IMR-90 (cell line): Measurements from ENCODE around the gene CCDC28B. TPM values are rescaled to one million over a fixed set of nuclear protein-coding genes. Genes with fewer than 3 reads are reported as not detected.

Source experiments
- ATAC-seq: fragments of 200-7000 bp; cut with Tn5 transposase; 2 replicates; pipeline ENCODE4 v1.9.1; 2020; ENCODE audit warnings: low read depth, mild to moderate bottlenecking, moderate library complexity
- BruUV-seq: library from RNA; stranded (reverse); fragments of 400-500 nt; replicated peaks from 2 replicates; lab custom pipeline; 2021; lab: Mats Ljungman, UMichigan
- CTCF ChIA-PET: fragments of 300-600 bp; formaldehyde crosslinking; extraction: SDS; loops from one replicate; lab custom pipeline; 2021; ENCODE audit warnings: antibody characterized with exemption; lab: Yijun Ruan, JAX
- POLR2A ChIA-PET: fragments of 300-600 bp; sonication (Branson Sonifier 250); formaldehyde crosslinking; loops from one replicate; lab custom pipeline; 2022; ENCODE audit warnings: antibody characterized with exemption; ENCODE audit not compliant: unreplicated experiment; lab: Charles Lee
- DNase-seq: peaks from one replicate; pipeline ENCODE4 v3.0.0; 2013
- H2AFZ ChIP-seq: replicated peaks from 2 replicates; pipeline ENCODE3; 2013; ENCODE audit warnings: low read length, mild to moderate bottlenecking; ENCODE audit not compliant: poor library complexity
- H2AK5ac ChIP-seq: 2 replicates; pipeline ENCODE4 v1.6.1; 2013; ENCODE audit warnings: low read depth, low read length, inconsistent platforms
- H2AK9ac ChIP-seq: replicated peaks from 2 replicates; pipeline ENCODE3; 2013; ENCODE audit warnings: mild to moderate bottlenecking, low read depth, low read length, moderate library complexity; ENCODE audit not compliant: poor library complexity
- H2BK120ac ChIP-seq: 2 replicates; pipeline ENCODE4 v1.6.1; 2013; ENCODE audit warnings: low read depth, low read length, inconsistent platforms
- H2BK15ac ChIP-seq: 3 replicates; pipeline ENCODE4 v1.6.1; 2013; ENCODE audit warnings: low read depth, low read length, inconsistent platforms
- H2BK20ac ChIP-seq: 2 replicates; pipeline ENCODE4 v1.6.1; 2013; ENCODE audit warnings: low read depth, mild to moderate bottlenecking, inconsistent platforms, low read length, moderate library complexity
- H2BK5ac ChIP-seq: 2 replicates; pipeline ENCODE4 v1.6.1; 2013; ENCODE audit warnings: mild to moderate bottlenecking, low read depth, low read length, inconsistent platforms; ENCODE audit not compliant: poor library complexity, severe bottlenecking
- H3K14ac ChIP-seq: replicated peaks from 2 replicates; pipeline ENCODE4 v1.6.1; 2013; ENCODE audit warnings: low read depth, low read length, inconsistent platforms
- H3K18ac ChIP-seq: 2 replicates; pipeline ENCODE4 v1.6.1; 2013; ENCODE audit warnings: low read depth, low read length, control low read depth
- H3K23ac ChIP-seq: 2 replicates; pipeline ENCODE4 v1.6.1; 2013; ENCODE audit warnings: low read depth, low read length, inconsistent platforms
- H3K27ac ChIP-seq: 2 replicates; pipeline ENCODE4 v1.5.1; 2013; ENCODE audit warnings: mild to moderate bottlenecking, control low read depth, low read length; ENCODE audit not compliant: insufficient read depth
- H3K27me3 ChIP-seq: 2 replicates; pipeline ENCODE4 v1.6.1; 2013; ENCODE audit warnings: low read length; ENCODE audit not compliant: control insufficient read depth, insufficient read depth
- H3K36me3 ChIP-seq: 2 replicates; pipeline ENCODE4 v1.6.1; 2013; ENCODE audit warnings: low read length, mixed read lengths; ENCODE audit not compliant: control insufficient read depth, insufficient read depth
- H3K4ac ChIP-seq: 2 replicates; pipeline ENCODE4 v1.6.1; 2013; ENCODE audit warnings: low read depth, low read length, inconsistent platforms
- H3K4me1 ChIP-seq: 2 replicates; pipeline ENCODE4 v1.6.1; 2013; ENCODE audit warnings: low read length, mixed read lengths; ENCODE audit not compliant: control insufficient read depth, insufficient read depth
- H3K4me2 ChIP-seq: 2 replicates; pipeline ENCODE4 v1.6.1; 2013; ENCODE audit warnings: low read depth, mild to moderate bottlenecking, control low read depth, low read length, moderate library complexity
- H3K4me3 ChIP-seq: 2 replicates; pipeline ENCODE4 v1.5.1; 2013; ENCODE audit warnings: low read depth, mild to moderate bottlenecking, control low read depth, low read length, moderate library complexity; ENCODE audit not compliant: insufficient read depth
- H3K56ac ChIP-seq: 2 replicates; pipeline ENCODE4 v1.6.1; 2013; ENCODE audit warnings: low read length, inconsistent platforms; ENCODE audit not compliant: insufficient read depth; ENCODE audit errors: extremely low read depth
- H3K79me1 ChIP-seq, 2 experiments: 2 replicates each; pipeline ENCODE4 v1.6.1; 2013; ENCODE audit warnings: low read length in 2 of 2, inconsistent platforms in 1 of 2, low read depth in 1 of 2
- H3K9ac ChIP-seq: 2 replicates; pipeline ENCODE4 v1.6.1; 2013; ENCODE audit warnings: low read depth, low read length, control low read depth
- H3K9me1 ChIP-seq: 2 replicates; pipeline ENCODE4 v1.6.1; 2013; ENCODE audit warnings: low read length, inconsistent platforms; ENCODE audit not compliant: insufficient read depth
- H3K9me3 ChIP-seq: 2 replicates; pipeline ENCODE4 v1.6.1; 2013; ENCODE audit warnings: low read length; ENCODE audit not compliant: control insufficient read depth, insufficient read depth
- H4K20me1 ChIP-seq: 2 replicates; pipeline ENCODE4 v1.6.1; 2013; ENCODE audit warnings: low read length, inconsistent platforms; ENCODE audit not compliant: insufficient read depth
- H4K5ac ChIP-seq: 2 replicates; pipeline ENCODE4 v1.6.1; 2013; ENCODE audit warnings: mild to moderate bottlenecking, low read depth, low read length, control low read depth
- H4K8ac ChIP-seq, 2 experiments: 2 replicates each; pipeline ENCODE4 v1.6.1; 2013; ENCODE audit warnings: low read depth in 2 of 2, low read length in 2 of 2, control low read depth in 1 of 2, inconsistent platforms in 1 of 2
- H4K91ac ChIP-seq: 2 replicates; pipeline ENCODE4 v1.6.1; 2013; ENCODE audit warnings: low read depth, low read length, inconsistent platforms; ENCODE audit not compliant: insufficient read depth
- BHLHE40 ChIP-seq: fragments of 150-350 bp; IDR thresholded peaks from 2 replicates; pipeline ENCODE4 v1.6.1; 2016; ENCODE audit warnings: mild to moderate bottlenecking, low read depth, low read length
- CEBPB ChIP-seq: IDR thresholded peaks from 2 replicates; pipeline ENCODE4 v1.6.1; 2012; ENCODE audit warnings: low read depth, low read length, improper control_type of control experiment
- CHD1 ChIP-seq: IDR thresholded peaks from 2 replicates; pipeline ENCODE4 v1.6.1; 2012; ENCODE audit warnings: low read depth, low read length, improper control_type of control experiment
- FOS ChIP-seq: fragments of 150-350 bp; IDR thresholded peaks from 2 replicates; pipeline ENCODE4 v1.6.1; 2016; ENCODE audit warnings: low read depth, low read length
- MAFK ChIP-seq: IDR thresholded peaks from 2 replicates; pipeline ENCODE4 v1.6.1; 2012; ENCODE audit warnings: low read depth, low read length, improper control_type of control experiment
- MAZ ChIP-seq: IDR thresholded peaks from 2 replicates; pipeline ENCODE4 v1.6.1; 2012; ENCODE audit warnings: low read depth, mild to moderate bottlenecking, low read length, improper control_type of control experiment, moderate library complexity, borderline replicate concordance
- MXI1 ChIP-seq: IDR thresholded peaks from 2 replicates; pipeline ENCODE4 v1.6.1; 2012; ENCODE audit warnings: low read depth, mild to moderate bottlenecking, low read length, moderate library complexity, borderline replicate concordance
- NFE2L2 ChIP-seq: fragments of 150-350 bp; IDR thresholded peaks from 2 replicates; pipeline ENCODE4 v1.6.1; 2016; ENCODE audit warnings: low read depth, mild to moderate bottlenecking, low read length
- POLR2A ChIP-seq: IDR thresholded peaks from 2 replicates; pipeline ENCODE4 v1.6.1; 2012; ENCODE audit warnings: mild to moderate bottlenecking, low read depth, low read length
- RAD21 ChIP-seq: IDR thresholded peaks from 2 replicates; pipeline ENCODE4 v1.6.1; 2012; ENCODE audit warnings: low read length, improper control_type of control experiment
- RCOR1 ChIP-seq: IDR thresholded peaks from 2 replicates; pipeline ENCODE4 v1.6.1; 2012; ENCODE audit warnings: mild to moderate bottlenecking, low read length, improper control_type of control experiment; ENCODE audit not compliant: insufficient replicate concordance
- RFX5 ChIP-seq: IDR thresholded peaks from 2 replicates; pipeline ENCODE4 v1.8.0; 2012; ENCODE audit warnings: low read depth, mild to moderate bottlenecking, low read length, moderate library complexity
- SMC3 ChIP-seq: fragments of 150-350 bp; IDR thresholded peaks from 2 replicates; pipeline ENCODE4 v1.6.1; 2016; ENCODE audit warnings: low read depth, mild to moderate bottlenecking, antibody characterized with exemption, low read length, moderate library complexity
- WGBS, 2 experiments: methylation state at CpG; one replicate each; pipeline versions ENCODE4 v1.1.5 to v1.1.7; 2013; ENCODE audit warnings: missing lambda C conversion rate in 2 of 2; ENCODE audit not compliant: insufficient read length in 1 of 2; ENCODE audit errors: extremely low coverage in 2 of 2; 5-methylcytosine and 5-hydroxymethylcytosine counted together
- dilution Hi-C: fragments of 300-500 bp; cut with HindIII; formaldehyde crosslinking; loops from one replicate; pipeline ENCODE4 v1.14.3; 2018; ENCODE audit warnings: low sequenced_read_pairs; ENCODE audit not compliant: unreplicated experiment
- in situ Hi-C: fragments of 300-500 bp; cut with MboI; formaldehyde crosslinking; loops from 3 replicates; pipeline ENCODE4 v1.14.3; 2019; ENCODE audit warnings: low sequenced_read_pairs, inconsistent platforms, mixed read lengths
- intact Hi-C: fragments of 100-400 bp; cut with micrococcal nuclease; formaldehyde crosslinking; loops from 2 replicates; pipeline ENCODE4 v1.10.0; 2022
- polyA plus RNA-seq, 3 experiments: library from polyadenylated mRNA; depleted of rRNA; stranded (reverse); fragments of >200 nt; gene quantifications; 2 replicates each; pipeline ENCODE4 v1.2.3, GENCODE V29; 2012; ENCODE audit warnings: low replicate concordance in 1 of 3
- total RNA-seq: library from RNA; depleted of rRNA; stranded (reverse); fragments of >200 nt; gene quantifications from 2 replicates; pipeline ENCODE4 v1.2.3, GENCODE V29; 2012
- TF ChIP-seq, protein P1 (sequence below): conservative IDR thresholded peaks from 2 replicates; pipeline ENCODE4 v1.5.1; 2012; ENCODE audit warnings: mild to moderate bottlenecking, low read depth, low read length, improper control_type of control experiment
- TF ChIP-seq, protein P2 (sequence below): fragments of 150-350 bp; IDR thresholded peaks from 2 replicates; pipeline ENCODE4 v1.6.1; 2016; ENCODE audit warnings: low read depth, mild to moderate bottlenecking, low read length, moderate library complexity, borderline replicate concordance
- TF ChIP-seq, protein P3 (sequence below): fragments of 150-350 bp; IDR thresholded peaks from 2 replicates; pipeline ENCODE4 v1.6.1; 2017; ENCODE audit warnings: mild to moderate bottlenecking, antibody characterized with exemption, low read length, low read depth

The CCDC28B gene
- total and polyA plus RNA-seq, 2 of the 4 experiments (the other 2 are of a cell fraction), result 17.2 to 18.4 TPM

DNA sequence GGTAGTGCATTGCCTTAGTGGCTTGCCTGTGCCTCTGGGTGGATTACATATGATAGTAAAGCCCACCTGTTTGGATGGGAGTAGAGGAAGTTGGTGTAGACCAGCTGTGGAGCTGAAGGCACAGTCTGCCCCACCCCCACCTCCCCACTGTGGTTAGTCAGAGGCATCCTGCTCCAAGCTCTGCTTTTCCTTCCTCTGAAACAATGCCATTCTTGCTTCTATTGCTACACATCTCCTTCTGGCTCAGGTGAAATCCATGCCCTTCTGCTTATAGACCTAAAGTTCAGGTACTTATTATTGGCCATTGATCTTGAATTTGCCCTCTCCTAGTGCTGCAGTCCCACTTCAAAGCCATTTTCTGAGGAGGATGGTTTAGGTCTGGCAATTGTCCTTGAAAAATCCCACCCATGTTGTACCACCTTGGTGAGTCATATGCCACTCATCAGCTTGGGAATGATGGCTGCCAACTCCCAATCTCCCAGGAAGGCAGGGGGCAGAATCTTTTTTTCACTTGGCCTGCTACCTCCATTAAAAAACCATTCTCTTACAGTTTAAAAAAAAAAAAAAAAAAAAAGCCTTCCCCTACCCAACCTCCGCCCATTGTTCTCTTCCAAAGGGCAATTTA is 27.7 kb upstream of the CCDC28B start:
- Histone ChIP-seq H2AK5ac (no peak overlapping the region), H2BK15ac (no peak overlapping the region), H3K4ac (no peak overlapping the region), H3K9me3 (no peaks in the 10 kb centered on the region), H4K5ac (no peak overlapping the region), H3K79me1 (peaks cover 7 to 24% of the 10 kb centered on the region in 2 experiments), H3K9me1 (peaks cover 13% of the 10 kb centered on the region), H3K9ac (no peak overlapping the region), H2BK5ac (no peak overlapping the region), H3K14ac (no peak overlapping the region; the same call in 1 of the 2 replicates), H3K23ac (no peak overlapping the region), H3K56ac (no peak overlapping the region), H2AK9ac (no peak overlapping the region), H4K8ac (no peak overlapping the region), H3K27ac (no peak overlapping the region), H4K20me1 (no peaks in the 10 kb centered on the region; the same call in 1 of the 2 replicates), H3K27me3 (no peaks in the 10 kb centered on the region), H3K4me1 (no peaks in the 10 kb centered on the region; the same call in 1 of the 2 replicates), H3K18ac (no peak overlapping the region), H4K91ac (no peak overlapping the region), H2BK120ac (no peak overlapping the region), H3K4me3 (no peak overlapping the region), H2BK20ac (no peak overlapping the region), H2AFZ (no peak overlapping the region), H3K36me3 (peaks cover 54% of the 10 kb centered on the region), H3K4me2 (no peak overlapping the region)
- BruUV-seq, result no TSS peak
- ATAC-seq, result peak; percentile 56
- ChIA-PET POLR2A (no interaction called here), CTCF (no interaction called here)
- TF ChIP-seq MXI1 (no peak), MAZ (no peak), BHLHE40 (no peak), SMC3 (no peak), RFX5 (no peak), POLR2A (no peak), RCOR1 (no peak), FOS (no peak), CHD1 (no peak), MAFK (no peak), NFE2L2 (no peak), CEBPB (no peak), RAD21 (no peak)
- TF ChIP-seq, protein P1, sequence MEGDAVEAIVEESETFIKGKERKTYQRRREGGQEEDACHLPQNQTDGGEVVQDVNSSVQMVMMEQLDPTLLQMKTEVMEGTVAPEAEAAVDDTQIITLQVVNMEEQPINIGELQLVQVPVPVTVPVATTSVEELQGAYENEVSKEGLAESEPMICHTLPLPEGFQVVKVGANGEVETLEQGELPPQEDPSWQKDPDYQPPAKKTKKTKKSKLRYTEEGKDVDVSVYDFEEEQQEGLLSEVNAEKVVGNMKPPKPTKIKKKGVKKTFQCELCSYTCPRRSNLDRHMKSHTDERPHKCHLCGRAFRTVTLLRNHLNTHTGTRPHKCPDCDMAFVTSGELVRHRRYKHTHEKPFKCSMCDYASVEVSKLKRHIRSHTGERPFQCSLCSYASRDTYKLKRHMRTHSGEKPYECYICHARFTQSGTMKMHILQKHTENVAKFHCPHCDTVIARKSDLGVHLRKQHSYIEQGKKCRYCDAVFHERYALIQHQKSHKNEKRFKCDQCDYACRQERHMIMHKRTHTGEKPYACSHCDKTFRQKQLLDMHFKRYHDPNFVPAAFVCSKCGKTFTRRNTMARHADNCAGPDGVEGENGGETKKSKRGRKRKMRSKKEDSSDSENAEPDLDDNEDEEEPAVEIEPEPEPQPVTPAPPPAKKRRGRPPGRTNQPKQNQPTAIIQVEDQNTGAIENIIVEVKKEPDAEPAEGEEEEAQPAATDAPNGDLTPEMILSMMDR, result no peak
- TF ChIP-seq, protein P2, sequence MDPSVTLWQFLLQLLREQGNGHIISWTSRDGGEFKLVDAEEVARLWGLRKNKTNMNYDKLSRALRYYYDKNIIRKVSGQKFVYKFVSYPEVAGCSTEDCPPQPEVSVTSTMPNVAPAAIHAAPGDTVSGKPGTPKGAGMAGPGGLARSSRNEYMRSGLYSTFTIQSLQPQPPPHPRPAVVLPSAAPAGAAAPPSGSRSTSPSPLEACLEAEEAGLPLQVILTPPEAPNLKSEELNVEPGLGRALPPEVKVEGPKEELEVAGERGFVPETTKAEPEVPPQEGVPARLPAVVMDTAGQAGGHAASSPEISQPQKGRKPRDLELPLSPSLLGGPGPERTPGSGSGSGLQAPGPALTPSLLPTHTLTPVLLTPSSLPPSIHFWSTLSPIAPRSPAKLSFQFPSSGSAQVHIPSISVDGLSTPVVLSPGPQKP, result no peak
- TF ChIP-seq, protein P3, sequence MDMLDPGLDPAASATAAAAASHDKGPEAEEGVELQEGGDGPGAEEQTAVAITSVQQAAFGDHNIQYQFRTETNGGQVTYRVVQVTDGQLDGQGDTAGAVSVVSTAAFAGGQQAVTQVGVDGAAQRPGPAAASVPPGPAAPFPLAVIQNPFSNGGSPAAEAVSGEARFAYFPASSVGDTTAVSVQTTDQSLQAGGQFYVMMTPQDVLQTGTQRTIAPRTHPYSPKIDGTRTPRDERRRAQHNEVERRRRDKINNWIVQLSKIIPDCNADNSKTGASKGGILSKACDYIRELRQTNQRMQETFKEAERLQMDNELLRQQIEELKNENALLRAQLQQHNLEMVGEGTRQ, result no peak
- dilution Hi-C loops, result no loop called here
- in situ Hi-C loops, result no loop called here
- no CpG with 5 or more reads among the region's 1 CpG for WGBS, 2 experiments
- peak; percentile 35 for DNase-seq
- intact Hi-C loops, result no loop called here
